GM19239 (cell line): ENCODE data around the gene CALML5.

Experiments used
- DNase-seq: peaks from one replicate; pipeline ENCODE4 v3.0.0; 2011; ENCODE audit warnings: low spot score; ENCODE audit not compliant: insufficient read length
- FAIRE-seq: peaks from 2 replicates; lab custom pipeline; 2011; peaks lifted over from hg19 to GRCh38; lab: Jason Lieb, UNC

The CALML5 gene

DNA sequence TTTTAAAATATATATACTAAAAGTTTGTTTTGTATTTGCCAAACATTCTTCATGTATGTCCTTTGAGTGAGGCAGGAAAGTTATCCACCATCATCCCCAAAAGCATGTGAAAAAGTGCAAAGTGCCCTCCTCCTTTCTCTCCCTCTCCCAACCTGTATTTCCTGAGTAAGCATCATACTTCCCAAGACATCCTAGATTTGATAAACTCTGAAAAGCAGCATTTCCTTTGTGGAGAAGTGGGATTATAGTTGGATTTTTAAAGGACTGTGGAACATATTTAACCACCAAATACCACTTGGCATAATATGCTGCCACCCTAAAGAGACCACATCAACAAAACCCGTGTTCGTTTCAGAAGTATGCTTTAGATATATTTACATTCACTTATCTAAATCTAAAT, 50.1 kb downstream of the CALML5 start:
- no peak for FAIRE-seq
- no peak for DNase-seq
